Fibroblast of lung (primary cell): ENCODE data around the gene FLOT1. TPM values are rescaled to one million over a fixed set of nuclear protein-coding genes. Genes with fewer than 3 reads are reported as not detected.

ENCODE experiments used
- DNase-seq, 2 donors: peaks; one replicate each; pipeline versions ENCODE4 v3.0.0 to v3.0.0-alpha.2; 2010; ENCODE audit warnings: low read depth in 2 of 2
- H2AFZ ChIP-seq: 2 replicates; pipeline ENCODE4 v1.5.1; 2012; ENCODE audit warnings: low read length, control low read depth, inconsistent platforms
- H3K27ac ChIP-seq: 2 replicates; pipeline ENCODE4 v1.5.1; 2011; ENCODE audit warnings: low read length, control low read depth; ENCODE audit not compliant: insufficient read depth
- H3K27me3 ChIP-seq: 2 replicates; pipeline ENCODE4 v1.5.1; 2011; ENCODE audit warnings: mild to moderate bottlenecking, low read length; ENCODE audit not compliant: control insufficient read depth, insufficient read depth
- H3K36me3 ChIP-seq: 2 replicates; pipeline ENCODE4 v1.5.1; 2011; ENCODE audit warnings: low read length; ENCODE audit not compliant: control insufficient read depth, insufficient read depth
- H3K4me1 ChIP-seq: 2 replicates; pipeline ENCODE4 v1.5.1; 2011; ENCODE audit warnings: low read length; ENCODE audit not compliant: control insufficient read depth, insufficient read depth; ENCODE audit errors: extremely low read depth
- H3K4me2 ChIP-seq: 2 replicates; pipeline ENCODE4 v1.5.1; 2011; ENCODE audit warnings: low read length, control low read depth; ENCODE audit not compliant: insufficient read depth; ENCODE audit errors: extremely low read depth
- H3K4me3 ChIP-seq, 4 experiments: fragments of 200-600 bp in 1 of 4; sonication (generic) in 1 of 4; replicated peaks in 1 of 4; 2 replicates each; pipeline ENCODE4 v1.5.1; 2011 to 2016; ENCODE audit warnings: low read length in 4 of 4, low read depth in 3 of 4, mild to moderate bottlenecking in 3 of 4, control low read depth in 2 of 4, inconsistent platforms in 1 of 4, mixed read lengths in 1 of 4; ENCODE audit not compliant: insufficient read depth in 1 of 4; ENCODE audit errors: control extremely low read depth in 1 of 4
- H3K79me2 ChIP-seq: 2 replicates; pipeline ENCODE4 v1.5.1; 2012; ENCODE audit warnings: mild to moderate bottlenecking, low read length, inconsistent platforms; ENCODE audit not compliant: control insufficient read depth, insufficient read depth
- H3K9ac ChIP-seq: 2 replicates; pipeline ENCODE4 v1.5.1; 2011; ENCODE audit warnings: mild to moderate bottlenecking, low read length, control low read depth; ENCODE audit not compliant: insufficient read depth
- H3K9me3 ChIP-seq: 2 replicates; pipeline ENCODE4 v1.5.1; 2012; ENCODE audit warnings: low read depth, low read length; ENCODE audit not compliant: control insufficient read depth, insufficient read depth
- H4K20me1 ChIP-seq: 2 replicates; pipeline ENCODE4 v1.5.1; 2011; ENCODE audit warnings: low read length; ENCODE audit not compliant: control insufficient read depth, insufficient read depth; ENCODE audit errors: extremely low read depth
- CTCF ChIP-seq, 2 donors: IDR thresholded peaks in 1 of 2; conservative IDR thresholded peaks in 1 of 2; 1 replicate in 1 of 2; 2 replicates in 1 of 2; pipeline ENCODE4 v1.5.1; 2011 to 2012; ENCODE audit warnings: low read length in 2 of 2, control low read depth in 1 of 2, inconsistent platforms in 1 of 2, low read depth in 1 of 2, mild to moderate bottlenecking in 1 of 2
- EZH2 ChIP-seq: IDR thresholded peaks from 2 replicates; pipeline ENCODE4 v1.5.1; 2012; ENCODE audit warnings: low read length, control low read depth, mild to moderate bottlenecking; ENCODE audit errors: missing control alignments
- polyA plus RNA-seq, 2 donors: library from polyadenylated mRNA; depleted of rRNA in 1 of 2; stranded (reverse) in 1 of 2; unstranded in 1 of 2; fragments of >200 nt; gene quantifications; 2 replicates each; pipeline ENCODE4 v1.2.1, GENCODE V29; 2011 to 2012; ENCODE audit warnings: missing spikeins in 1 of 2
- total RNA-seq: library from RNA; depleted of rRNA; stranded (reverse); fragments of >200 nt; gene quantifications from 2 replicates; pipeline ENCODE4 v1.2.1, GENCODE V29; 2014

Gene FLOT1
- total and polyA plus RNA-seq, 2 donors (not counting 1 experiment from before 2014, with no cell fraction given) = 180 to 301 TPM

GRCh38 chr6:30781395-30781742 lies 38.9 kb upstream of the FLOT1 start:
- Histone ChIP-seq H3K27ac (peak overlapping the region; percentile 93), H3K4me1 (peaks cover 35% of the 10 kb centered on the region), H3K4me3 (peak overlapping the region in 1 of 4 experiments; percentile 3), H3K79me2 (no peaks in the 10 kb centered on the region), H3K4me2 (peak overlapping the region; percentile 78), H3K9me3 (no peaks in the 10 kb centered on the region), H3K36me3 (no peaks in the 10 kb centered on the region), H4K20me1 (no peaks in the 10 kb centered on the region), H3K9ac (peak overlapping the region; percentile 68), H2AFZ (no peak overlapping the region), H3K27me3 (no peaks in the 10 kb centered on the region)
- no peak for DNase-seq
- TF ChIP-seq CTCF (conservative IDR thresholded peaks at IDR 0.05 in 1 of 2, IDR thresholded peaks at IDR 0.05 in 1 of 2; ENCODE audit: low read depth in 1 of 2, low read length in 2 of 2) (no peak), EZH2 (no peak)

- Histone ChIP-seq H2AFZ (no peak overlapping the region), H3K79me2 (no peaks in the 10 kb centered on the region), H3K9me3 (no peaks in the 10 kb centered on the region), H3K4me2 (no peak overlapping the region), H3K4me3 (no peak overlapping the region), H3K36me3 (no peaks in the 10 kb centered on the region), H3K27ac (peak overlapping the region; percentile 93), H3K27me3 (no peaks in the 10 kb centered on the region), H4K20me1 (no peaks in the 10 kb centered on the region), H3K9ac (no peak overlapping the region), H3K4me1 (peaks cover 35% of the 10 kb centered on the region)
- no peak for TF ChIP-seq CTCF (conservative IDR thresholded peaks at IDR 0.05 in 1 of 2, IDR thresholded peaks at IDR 0.05 in 1 of 2; ENCODE audit: low read depth in 1 of 2, low read length in 2 of 2)
- TF ChIP-seq EZH2 = no peak
- no peak for DNase-seq
Observed at GRCh38 chr6:30780642-30780920, 38.1 kb upstream of the FLOT1 start.

GRCh38 chr6:30779850-30780641 lies 37.6 kb upstream of the FLOT1 start:
- H3K4me3 ChIP-seq = no peak overlapping the region
- H3K4me2 ChIP-seq = no peak overlapping the region
- no peaks in the 10 kb centered on the region for H3K9me3 ChIP-seq
- no peaks in the 10 kb centered on the region for H3K79me2 ChIP-seq
- H3K9ac ChIP-seq = no peak overlapping the region
- H3K36me3 ChIP-seq = no peaks in the 10 kb centered on the region
- DNase-seq = no peak
- no peaks in the 10 kb centered on the region for H3K27me3 ChIP-seq
- peaks cover 37% of the 10 kb centered on the region for H3K4me1 ChIP-seq
- no peak overlapping the region for H2AFZ ChIP-seq
- H4K20me1 ChIP-seq = no peaks in the 10 kb centered on the region
- peak overlapping the region; percentile 93 for H3K27ac ChIP-seq
- TF ChIP-seq EZH2 (no peak), CTCF (conservative IDR thresholded peaks at IDR 0.05 in 1 of 2, IDR thresholded peaks at IDR 0.05 in 1 of 2; ENCODE audit: low read depth in 1 of 2, low read length in 2 of 2) (no peak)
